Type B pancreatic cell (in vitro differentiated cells): ENCODE data around the gene GXYLT2. TPM values are rescaled to one million over a fixed set of nuclear protein-coding genes. Genes with fewer than 3 reads are reported as not detected.

Source experiments
- DNase-seq: peaks from one replicate; pipeline ENCODE4 v3.0.0; 2021; ENCODE audit warnings: mixed read lengths; ENCODE audit not compliant: unreplicated experiment; ENCODE audit errors: extremely low spot score
- H3K27ac Mint-ChIP-seq: 2 replicates; pipeline ENCODE4 v1.8.0; 2021; ENCODE audit warnings: mild to moderate bottlenecking, mixed read lengths
- H3K27me3 Mint-ChIP-seq: 2 replicates; pipeline ENCODE4 v1.8.0; 2021; ENCODE audit warnings: mixed read lengths
- H3K36me3 Mint-ChIP-seq: 2 replicates; pipeline ENCODE4 v1.8.0; 2021; ENCODE audit warnings: mixed read lengths
- H3K4me1 Mint-ChIP-seq: one replicate; pipeline ENCODE4 v1.8.0; 2021; ENCODE audit warnings: mixed read lengths; ENCODE audit not compliant: unreplicated experiment
- H3K4me3 Mint-ChIP-seq: 2 replicates; pipeline ENCODE4 v1.8.0; 2021; ENCODE audit warnings: mild to moderate bottlenecking, mixed read lengths
- H3K9me3 Mint-ChIP-seq: 2 replicates; pipeline ENCODE4 v1.8.0; 2021; ENCODE audit warnings: mixed read lengths
- CTCF ChIP-seq: fragments of 200-600 bp; sonication (generic); conservative IDR thresholded peaks from 2 replicates; pipeline ENCODE4 v1.5.0; 2021; ENCODE audit warnings: antibody characterized with exemption, mild to moderate bottlenecking
- total RNA-seq: library from RNA; stranded (reverse); gene quantifications from 2 replicates; pipeline ENCODE4 v1.2.1, GENCODE V29; 2021; ENCODE audit warnings: low replicate concordance

The GXYLT2 gene
- total RNA-seq, 1 donor from 2014 or later = 25.8 TPM

GRCh38 chr3:72961752-72962151 lies 73.9 kb downstream of the GXYLT2 start:
- TF ChIP-seq CTCF = no peak
- peaks cover 16% of the 10 kb centered on the region for H3K4me1 Mint-ChIP-seq
- no peak overlapping the region for H3K27ac Mint-ChIP-seq
- no peak overlapping the region for H3K4me3 Mint-ChIP-seq
- peaks cover 11% of the 10 kb centered on the region for H3K36me3 Mint-ChIP-seq
- no peak for DNase-seq
- no peaks in the 10 kb centered on the region for H3K27me3 Mint-ChIP-seq
- no peaks in the 10 kb centered on the region for H3K9me3 Mint-ChIP-seq

GRCh38 chr3:72962317-72962716 lies 74.5 kb downstream of the GXYLT2 start:
- H3K27ac Mint-ChIP-seq = no peak overlapping the region
- no peak for TF ChIP-seq CTCF
- peaks cover 11% of the 10 kb centered on the region for H3K4me1 Mint-ChIP-seq
- peaks cover 11% of the 10 kb centered on the region for H3K36me3 Mint-ChIP-seq
- H3K4me3 Mint-ChIP-seq = no peak overlapping the region
- no peak for DNase-seq
- no peaks in the 10 kb centered on the region for H3K9me3 Mint-ChIP-seq
- no peaks in the 10 kb centered on the region for H3K27me3 Mint-ChIP-seq

GRCh38 chr3:72964633-72965032 lies 76.8 kb downstream of the GXYLT2 start:
- no peaks in the 10 kb centered on the region for H3K27me3 Mint-ChIP-seq
- no peak overlapping the region for H3K4me3 Mint-ChIP-seq
- no peak for TF ChIP-seq CTCF
- no peak for DNase-seq
- H3K9me3 Mint-ChIP-seq = no peaks in the 10 kb centered on the region
- peaks cover 11% of the 10 kb centered on the region for H3K36me3 Mint-ChIP-seq
- H3K4me1 Mint-ChIP-seq = peaks cover 8% of the 10 kb centered on the region
- H3K27ac Mint-ChIP-seq = no peak overlapping the region

- no peaks in the 10 kb centered on the region for H3K9me3 Mint-ChIP-seq
- H3K4me3 Mint-ChIP-seq = no peak overlapping the region
- H3K36me3 Mint-ChIP-seq = peaks cover 10% of the 10 kb centered on the region
- TF ChIP-seq CTCF = no peak
- H3K27me3 Mint-ChIP-seq = no peaks in the 10 kb centered on the region
- H3K4me1 Mint-ChIP-seq = peaks cover 6% of the 10 kb centered on the region
- DNase-seq = no peak
- H3K27ac Mint-ChIP-seq = no peak overlapping the region
Observed at GRCh38 chr3:72968266-72968664, 80.4 kb downstream of the GXYLT2 start.

- no peak for DNase-seq
- Mint-ChIP-seq H3K4me3 (no peak overlapping the region), H3K27me3 (no peaks in the 10 kb centered on the region), H3K4me1 (peaks cover 13% of the 10 kb centered on the region), H3K9me3 (no peaks in the 10 kb centered on the region), H3K36me3 (peaks cover 13% of the 10 kb centered on the region), H3K27ac (no peak overlapping the region)
- TF ChIP-seq CTCF = no peak
Observed at GRCh38 chr3:72969766-72970165, 81.9 kb downstream of the GXYLT2 start.

GRCh38 chr3:72970942-72971341 lies 83.1 kb downstream of the GXYLT2 start:
- Mint-ChIP-seq H3K27me3 (no peaks in the 10 kb centered on the region), H3K27ac (no peak overlapping the region), H3K9me3 (no peaks in the 10 kb centered on the region)

More at GRCh38 chr3:72970942-72971341, 83.1 kb downstream of the GXYLT2 start:
- H3K4me3 Mint-ChIP-seq = no peak overlapping the region
- peaks cover 9% of the 10 kb centered on the region for H3K36me3 Mint-ChIP-seq
- H3K4me1 Mint-ChIP-seq = peaks cover 13% of the 10 kb centered on the region
- DNase-seq = no peak
- no peak for TF ChIP-seq CTCF
